Kasumi-1 (cell line): ENCODE measurements around the gene TMEM253.
A peak's percentile ranks its signal among the peaks of the same experiment; 100 is the strongest.

ENCODE experiments used
- DNase-seq, 2 experiments: peaks; one replicate each; lab custom pipeline; 2025; lab: John Stamatoyannopoulos, UW

TMEM253 gene

DNA sequence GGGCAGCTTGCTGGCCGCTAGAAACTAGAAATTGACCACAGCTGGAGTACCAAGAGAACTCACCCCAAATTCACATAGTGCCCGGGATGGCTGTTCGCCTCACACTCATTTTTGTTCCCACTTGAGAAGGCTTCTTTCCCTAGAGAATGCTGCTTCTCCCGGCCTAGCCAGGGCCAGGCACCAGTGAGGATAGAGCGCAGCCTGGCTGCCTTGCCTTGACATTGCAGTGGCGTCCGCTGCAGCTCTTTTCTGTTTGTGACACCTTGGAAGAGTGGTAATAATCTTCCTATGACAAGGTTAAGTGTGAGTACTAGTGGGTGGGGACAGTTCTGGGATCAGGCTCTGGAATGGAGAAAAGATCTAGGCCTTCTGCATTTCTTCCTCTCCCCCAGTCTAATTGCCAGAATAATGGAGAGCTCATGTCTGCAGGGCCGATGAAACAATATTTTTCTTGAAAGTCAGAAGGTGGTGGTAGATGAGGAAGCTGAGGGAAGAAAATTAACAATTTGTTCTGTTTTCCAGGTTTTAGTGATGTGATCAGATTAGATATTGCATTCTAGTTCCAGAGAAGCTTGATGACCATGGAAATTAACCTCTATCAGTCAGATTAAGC lies 3.7 kb downstream of the TMEM253 start:
- DNase-seq = peak; percentile 84 to 86

DNA sequence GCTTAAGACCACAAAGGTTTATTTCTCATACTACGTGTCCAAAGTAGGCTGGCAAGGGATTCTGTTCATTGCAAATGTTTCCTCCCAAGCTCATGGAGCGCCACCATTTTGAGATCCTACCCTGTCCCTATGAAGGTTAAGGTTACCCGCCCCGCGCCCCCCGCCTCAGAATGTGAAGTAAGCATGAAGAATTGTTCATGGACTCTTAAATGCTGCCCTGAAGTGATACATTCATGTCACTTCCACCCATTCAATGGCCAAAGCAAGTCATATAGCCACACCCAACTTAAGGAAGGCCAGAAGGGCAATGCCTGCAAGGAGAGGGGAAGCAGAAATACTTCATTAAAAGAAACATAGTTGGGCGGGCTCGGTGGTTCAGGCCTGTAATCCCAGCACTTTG lies 4.2 kb downstream of the TMEM253 start:
- DNase-seq = no peak

DNA sequence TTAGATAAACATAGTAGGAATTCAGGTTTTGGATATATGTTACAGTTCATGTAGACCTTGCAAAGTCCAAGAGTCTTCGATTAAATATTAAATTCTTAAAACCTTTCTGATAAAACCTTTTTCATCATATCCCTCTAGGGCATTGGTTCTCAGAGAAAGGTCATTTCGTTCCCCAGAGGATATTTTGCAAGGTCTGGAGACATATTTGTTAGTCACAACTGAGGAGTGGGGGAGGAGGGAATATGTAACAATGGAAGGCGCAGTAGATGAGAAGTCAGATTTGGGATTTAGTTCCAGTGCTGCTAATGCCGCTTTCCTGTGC lies 5.3 kb downstream of the TMEM253 start:
- DNase-seq = no peak

DNA sequence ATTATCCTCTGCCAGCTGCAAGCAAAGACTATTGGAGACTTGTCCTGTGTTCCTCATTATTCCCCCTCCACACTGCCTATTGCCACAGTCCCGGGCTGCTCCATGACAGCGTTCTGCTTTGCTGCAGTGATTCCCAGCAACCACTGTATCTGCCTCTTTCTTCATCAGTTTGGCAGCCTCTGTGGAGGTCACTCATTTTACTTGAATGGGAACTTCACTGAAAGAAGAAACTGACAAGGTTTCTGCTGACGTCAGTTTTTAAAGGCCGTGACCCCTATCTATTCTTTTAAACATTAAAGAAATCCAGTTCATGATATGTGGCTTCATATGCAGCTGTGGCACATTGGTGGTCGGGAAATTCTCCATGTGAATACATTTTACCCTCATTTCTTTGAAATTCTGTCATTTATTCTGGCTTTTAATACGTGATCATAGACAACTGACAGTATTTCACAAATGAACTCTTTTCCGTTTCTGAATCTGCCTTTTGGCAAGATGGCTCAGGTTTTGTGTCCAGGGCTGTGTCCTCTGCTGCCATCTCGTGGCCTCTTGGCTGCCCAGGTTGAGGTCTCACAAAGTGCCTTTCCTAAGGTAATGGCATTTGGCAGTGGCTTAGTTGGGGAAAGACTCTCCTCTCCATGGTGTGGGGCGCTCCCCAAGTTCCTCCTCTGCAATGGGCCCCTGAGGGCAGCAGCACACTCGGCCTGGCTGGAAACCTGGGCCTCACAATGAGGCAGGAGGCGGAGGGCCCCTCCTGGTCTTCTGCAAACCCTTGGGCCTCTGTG lies 5.8 kb downstream of the TMEM253 start:
- peak; percentile 72 to 79 for DNase-seq

DNA sequence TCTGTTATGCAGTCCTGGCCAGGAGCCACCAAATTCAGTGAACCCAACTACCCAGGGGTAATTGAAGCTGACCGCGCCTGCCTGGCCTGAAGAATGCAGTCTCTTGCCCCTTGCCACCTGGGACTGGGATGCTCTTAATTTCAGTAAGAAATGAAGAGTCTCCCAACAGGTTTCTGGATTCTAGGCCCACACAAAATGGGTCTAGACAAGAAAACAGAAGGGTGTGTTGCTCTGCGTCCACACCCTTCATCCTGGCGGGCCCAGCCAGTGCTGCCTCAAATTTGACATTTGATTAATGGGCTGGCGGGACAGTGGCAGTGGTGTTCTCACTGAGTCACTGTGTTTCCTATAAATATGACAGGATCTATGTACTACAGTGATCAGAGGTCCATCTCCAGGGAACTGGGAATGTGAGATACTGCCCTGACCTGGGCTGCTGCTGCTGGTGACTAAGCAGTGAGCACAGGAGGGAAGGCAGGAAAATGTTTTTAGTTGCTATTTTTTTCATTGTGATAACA lies 6.5 kb downstream of the TMEM253 start:
- no peak for DNase-seq

DNA sequence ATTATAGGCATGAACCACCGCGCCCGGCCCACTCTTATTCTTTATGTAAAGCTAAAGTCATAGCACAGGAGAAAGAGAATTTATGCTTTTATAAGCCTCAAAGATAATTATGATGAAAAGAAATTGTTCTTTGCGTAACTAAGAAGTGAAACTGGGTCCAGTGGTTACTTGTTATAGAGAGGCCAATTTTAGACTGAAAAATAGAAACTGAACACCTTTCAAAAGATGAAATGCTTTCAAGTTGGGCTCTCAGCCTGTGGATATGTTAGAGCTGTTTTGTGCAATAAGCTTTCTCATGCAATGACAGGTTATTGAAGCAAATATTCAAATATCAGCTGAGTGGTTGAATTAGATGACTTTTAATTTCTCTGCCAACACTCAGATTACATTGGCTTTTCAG lies 7.9 kb downstream of the TMEM253 start:
- DNase-seq = no peak

DNA sequence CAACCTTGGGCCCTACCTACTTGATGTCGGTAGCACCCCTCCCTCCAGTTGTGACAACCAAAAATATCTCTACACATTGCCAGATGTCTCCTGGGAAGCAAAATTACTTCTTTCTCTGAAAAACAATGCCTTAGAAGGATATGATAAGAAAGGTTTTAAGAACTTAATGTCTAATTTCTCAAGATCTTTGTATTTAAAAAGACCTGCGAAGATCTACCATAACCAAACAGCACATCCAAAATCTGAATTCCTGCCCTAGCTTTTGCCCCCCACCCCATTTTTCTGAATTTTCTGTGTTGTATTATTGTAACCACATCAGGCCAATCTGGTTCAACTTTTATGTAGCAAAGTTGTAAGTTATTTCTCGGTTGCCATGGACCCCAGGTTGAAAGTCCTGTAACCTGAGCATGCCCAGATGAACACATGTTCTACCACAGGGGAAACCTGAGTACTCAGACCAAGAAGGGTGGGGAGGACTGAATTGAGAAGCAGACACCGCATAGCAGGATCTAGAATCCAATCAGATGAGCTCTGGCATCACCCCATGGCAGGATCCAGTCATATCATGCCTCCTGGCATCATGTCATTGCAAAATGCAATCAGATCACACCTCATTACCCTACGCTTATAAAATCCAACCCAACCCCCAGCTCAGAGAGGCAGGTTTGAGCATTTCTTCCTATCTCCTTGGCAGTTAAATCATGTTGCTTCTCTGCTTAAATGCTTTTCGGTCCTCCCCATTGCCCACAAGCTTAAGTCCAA lies 8.7 kb downstream of the TMEM253 start:
- no peak for DNase-seq

DNA sequence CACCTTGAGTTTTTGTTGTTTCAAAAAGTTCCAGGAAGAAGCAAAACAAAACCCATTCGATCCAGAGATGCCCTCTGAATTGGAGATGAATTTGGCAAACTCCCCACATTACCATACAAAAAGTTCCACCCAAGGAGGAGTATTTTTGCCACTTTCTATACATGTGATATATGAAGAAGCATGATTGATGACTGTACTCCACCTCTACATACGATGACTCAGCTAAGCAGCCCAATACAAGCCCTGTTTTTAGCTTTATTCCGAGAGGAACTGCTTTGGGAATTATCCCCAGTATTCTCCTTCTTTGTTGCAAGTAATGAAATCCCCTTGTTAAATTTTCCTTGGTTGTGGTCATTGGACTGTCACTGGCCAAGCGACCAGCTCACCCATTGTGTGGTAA lies 11.4 kb downstream of the TMEM253 start:
- no peak for DNase-seq

DNA sequence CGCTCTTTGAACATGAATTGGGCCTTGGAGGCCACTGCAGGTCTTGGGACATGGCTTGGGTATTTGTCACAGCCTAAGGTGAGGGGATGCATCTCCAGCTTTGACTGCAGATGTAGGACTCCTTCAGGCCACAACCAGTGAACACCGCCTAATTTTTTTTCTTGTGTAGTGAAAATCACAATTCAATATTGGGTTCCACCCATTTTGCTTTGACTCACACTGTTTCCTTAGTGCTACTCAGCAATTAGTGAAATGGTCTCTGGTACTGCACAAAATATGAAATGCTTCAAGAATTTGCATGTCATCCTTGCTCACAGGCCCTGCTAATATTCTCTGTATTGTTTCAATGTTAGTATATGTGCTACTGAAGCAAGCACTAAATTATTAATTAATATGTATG lies 12.5 kb downstream of the TMEM253 start:
- DNase-seq = no peak

DNA sequence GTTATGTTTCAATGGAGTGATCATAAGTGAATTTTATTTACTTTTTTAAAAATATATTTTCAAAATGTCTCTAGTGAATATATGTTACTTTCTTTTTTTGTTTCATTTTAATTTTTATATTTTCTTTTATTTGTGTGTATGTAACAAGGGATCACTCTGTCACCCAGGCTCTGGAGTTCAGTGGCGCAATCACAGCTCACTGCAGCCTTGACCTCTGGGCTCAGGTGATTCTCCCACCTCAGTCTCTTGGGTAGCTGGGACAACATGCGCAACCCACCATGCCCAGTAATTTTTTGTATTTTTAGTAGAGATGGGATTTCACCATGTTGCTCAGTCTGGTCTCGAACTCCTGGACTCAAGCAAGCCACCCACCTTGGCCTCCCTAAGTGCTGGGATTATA lies 18.1 kb downstream of the TMEM253 start:
- DNase-seq = no peak

DNA sequence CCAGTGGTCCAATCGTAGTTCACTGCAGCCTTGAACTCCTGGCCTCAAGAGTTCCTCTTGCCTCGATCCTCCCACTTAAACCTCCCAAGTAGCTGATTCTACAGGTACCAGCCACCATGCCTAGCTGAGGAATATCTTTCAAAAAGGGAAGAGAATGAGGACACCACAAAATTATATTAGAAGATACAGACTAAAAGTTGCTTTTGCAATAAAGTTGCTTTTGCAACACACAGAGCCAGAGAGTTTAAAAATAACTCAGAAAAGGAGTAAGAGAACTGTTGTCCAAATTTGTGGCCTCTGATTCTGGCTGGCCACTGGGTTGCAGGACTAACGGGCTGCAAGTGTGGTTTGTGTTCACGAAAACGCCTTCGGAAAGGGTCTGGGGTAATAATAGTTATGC lies 19.8 kb downstream of the TMEM253 start:
- DNase-seq = no peak

DNA sequence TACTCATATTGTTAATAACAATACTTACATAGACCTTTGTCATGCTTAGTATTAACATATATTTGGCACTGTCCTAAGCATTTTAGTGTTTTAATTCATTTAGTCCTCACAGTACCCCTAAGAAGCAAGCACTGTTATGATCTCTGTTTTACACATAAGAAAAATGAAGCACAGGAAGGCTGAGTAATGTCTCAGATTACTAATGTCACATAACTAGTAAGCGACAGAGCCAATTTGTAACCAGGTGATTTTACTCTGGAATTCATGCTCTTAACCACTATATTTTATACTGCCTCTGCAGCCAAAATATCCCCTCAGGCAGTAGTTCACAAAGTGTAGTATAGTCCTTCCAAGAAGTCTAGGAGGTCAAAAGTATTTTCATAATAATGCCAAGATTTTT lies 20.3 kb downstream of the TMEM253 start:
- no peak for DNase-seq

DNA sequence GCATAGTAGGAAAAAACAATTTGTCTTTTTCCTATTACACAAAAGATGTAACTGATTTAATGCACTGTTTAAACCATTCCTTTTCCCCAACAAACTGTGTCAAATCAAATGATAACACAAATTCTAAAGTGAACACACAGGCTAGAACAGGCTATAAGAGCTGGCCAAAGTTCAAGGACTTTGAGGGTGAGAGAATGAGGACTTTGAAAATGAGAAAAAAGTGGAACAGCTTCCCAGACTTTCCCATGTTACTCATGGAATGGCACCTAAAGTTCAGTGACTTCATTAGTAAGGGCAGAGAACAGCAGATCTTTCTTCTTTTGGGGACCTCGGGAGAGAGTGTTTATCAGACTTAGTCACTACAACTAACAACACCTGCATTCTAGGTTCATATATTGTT lies 22.6 kb downstream of the TMEM253 start:
- DNase-seq = no peak

DNA sequence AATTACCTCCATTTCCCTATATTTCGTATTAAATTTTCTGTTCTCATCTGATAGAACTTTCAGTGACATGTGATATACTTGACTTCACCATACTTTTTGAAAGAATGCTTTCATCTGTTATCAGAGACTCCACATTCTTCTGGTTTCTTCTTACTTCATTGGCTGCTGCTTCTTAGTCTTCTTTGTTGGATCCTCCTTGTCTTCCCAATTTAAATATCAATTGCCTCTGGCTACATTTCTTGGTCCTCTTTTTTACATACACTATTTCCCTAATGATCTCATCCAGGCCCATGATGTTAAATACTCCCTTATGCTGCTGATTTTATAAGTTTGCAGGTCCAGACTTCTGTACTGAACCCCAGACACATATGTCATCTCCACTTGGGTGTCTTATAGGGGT lies 33.0 kb downstream of the TMEM253 start:
- DNase-seq = no peak

DNA sequence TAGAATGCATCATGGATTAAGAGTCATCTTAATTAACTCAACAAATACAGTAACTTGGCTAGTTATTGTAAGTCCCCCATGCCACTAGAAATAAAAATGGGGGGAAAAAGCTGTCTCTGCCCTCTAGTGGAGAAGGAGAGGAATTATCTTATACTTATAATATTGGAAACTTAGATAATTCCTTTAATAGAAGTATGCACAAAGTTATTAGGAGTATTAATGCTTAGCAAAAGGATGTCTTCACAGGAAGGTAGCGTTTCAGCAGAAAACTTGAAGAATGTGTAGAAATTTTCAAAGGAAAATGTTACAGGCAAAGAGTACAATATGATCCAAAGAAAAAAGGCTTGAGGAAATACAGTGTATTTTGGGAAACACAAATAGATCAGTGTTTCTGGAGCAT lies 35.2 kb downstream of the TMEM253 start:
- peak; percentile 54 to 66 for DNase-seq

DNA sequence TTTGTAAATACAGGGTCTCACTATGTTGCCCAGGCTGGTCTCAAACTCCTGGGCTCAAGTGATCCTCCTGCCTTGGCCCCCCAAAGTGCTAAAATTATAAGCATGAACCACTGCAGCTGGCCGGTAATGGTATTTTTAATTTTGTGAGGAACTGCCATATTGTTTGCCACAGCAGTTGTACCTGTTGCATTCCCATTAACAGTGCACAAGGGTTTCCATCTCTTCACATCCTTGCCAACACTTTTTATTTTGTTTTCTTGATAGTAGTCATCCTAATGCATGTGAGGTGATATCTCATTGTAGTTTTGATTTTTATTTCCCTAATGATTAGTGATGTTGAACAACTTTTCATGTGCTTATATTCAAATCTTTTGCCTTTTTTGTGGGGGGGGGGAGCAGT lies 41.5 kb downstream of the TMEM253 start:
- DNase-seq = no peak

DNA sequence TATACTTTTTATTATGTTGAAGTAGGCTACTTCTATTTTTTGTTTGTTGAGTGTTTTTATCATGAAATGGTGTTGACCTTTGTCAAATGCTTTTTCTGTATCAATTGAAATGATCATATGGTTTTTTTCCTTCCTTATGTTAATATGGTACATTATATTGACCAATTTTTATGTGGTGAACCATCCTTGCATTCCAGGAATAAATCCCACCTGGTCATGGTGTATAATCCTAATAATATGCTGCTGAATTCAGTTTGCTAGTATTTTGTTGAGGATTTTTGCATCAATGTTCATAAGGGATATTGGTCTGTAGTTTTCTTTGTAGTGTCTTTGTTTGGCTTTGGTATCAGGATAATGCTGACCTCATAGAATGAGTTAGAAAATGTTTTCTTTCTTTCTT lies 44.6 kb downstream of the TMEM253 start:
- no peak for DNase-seq

DNA sequence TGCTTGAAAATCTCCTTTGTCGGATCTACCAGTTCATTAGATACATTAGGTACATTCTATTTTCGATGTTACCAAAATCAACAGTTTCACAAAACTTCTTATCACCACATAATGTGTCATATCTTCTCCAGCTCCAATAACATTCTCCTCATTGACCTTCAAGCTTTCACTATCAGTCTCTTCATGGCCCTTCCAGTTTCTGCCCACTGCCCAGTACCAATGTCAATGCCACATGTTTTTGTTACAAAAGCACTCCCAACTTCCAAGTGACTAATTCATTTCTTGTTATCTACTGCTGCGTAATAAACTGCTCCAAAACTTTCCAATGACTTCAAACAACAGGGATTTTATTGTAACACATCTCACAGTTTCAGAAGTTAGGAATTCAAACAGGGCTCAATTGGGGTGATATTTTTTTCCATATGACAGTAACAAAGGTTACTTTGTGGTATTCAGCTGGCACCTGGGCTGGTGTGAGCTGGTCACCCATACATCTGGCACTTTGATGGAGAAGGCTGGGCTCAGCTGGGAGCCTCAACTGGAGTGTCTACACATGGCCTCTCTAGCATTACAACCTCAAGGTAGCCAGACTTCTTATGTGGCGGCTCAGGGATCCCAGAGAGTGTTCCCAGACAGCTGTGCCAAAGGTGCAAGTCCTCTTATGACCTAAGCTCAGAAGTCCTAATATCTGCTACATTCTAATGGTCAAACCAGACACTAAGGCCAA lies 48.9 kb downstream of the TMEM253 start:
- DNase-seq = no peak
